Measurements from ENCODE around the gene POLDIP2. TPM values are rescaled to one million over a fixed set of nuclear protein-coding genes. Genes with fewer than 3 reads are reported as not detected.

The POLDIP2 gene
- total and polyA plus RNA-seq, 9 of the 15 experiments (the other 6 are each of a cell fraction or from before 2014, with no cell fraction given): 22.0 to 137 (median 104) TPM

DNA sequence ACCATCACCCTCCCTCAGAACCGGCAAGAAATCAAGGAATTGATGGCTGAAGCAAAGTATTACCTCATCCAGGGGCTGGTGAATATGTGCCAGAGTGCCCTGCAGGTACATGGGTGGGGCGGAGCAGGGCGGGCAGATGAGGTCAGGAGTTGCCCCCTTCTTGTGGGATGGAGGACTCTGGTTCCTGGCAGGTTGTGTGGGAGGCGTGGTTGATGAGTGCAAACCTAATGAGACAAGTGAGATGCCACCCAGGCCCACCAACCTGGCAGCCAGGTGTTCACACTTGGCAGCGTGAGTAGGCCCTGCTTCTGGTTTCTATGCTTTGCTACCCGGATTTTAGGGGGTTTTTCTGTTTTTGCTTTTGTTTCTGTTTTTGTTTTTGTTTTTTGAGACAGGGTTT lies 17.0 kb downstream of the POLDIP2 start (continued):
- TF ChIP-seq, protein P1, sequence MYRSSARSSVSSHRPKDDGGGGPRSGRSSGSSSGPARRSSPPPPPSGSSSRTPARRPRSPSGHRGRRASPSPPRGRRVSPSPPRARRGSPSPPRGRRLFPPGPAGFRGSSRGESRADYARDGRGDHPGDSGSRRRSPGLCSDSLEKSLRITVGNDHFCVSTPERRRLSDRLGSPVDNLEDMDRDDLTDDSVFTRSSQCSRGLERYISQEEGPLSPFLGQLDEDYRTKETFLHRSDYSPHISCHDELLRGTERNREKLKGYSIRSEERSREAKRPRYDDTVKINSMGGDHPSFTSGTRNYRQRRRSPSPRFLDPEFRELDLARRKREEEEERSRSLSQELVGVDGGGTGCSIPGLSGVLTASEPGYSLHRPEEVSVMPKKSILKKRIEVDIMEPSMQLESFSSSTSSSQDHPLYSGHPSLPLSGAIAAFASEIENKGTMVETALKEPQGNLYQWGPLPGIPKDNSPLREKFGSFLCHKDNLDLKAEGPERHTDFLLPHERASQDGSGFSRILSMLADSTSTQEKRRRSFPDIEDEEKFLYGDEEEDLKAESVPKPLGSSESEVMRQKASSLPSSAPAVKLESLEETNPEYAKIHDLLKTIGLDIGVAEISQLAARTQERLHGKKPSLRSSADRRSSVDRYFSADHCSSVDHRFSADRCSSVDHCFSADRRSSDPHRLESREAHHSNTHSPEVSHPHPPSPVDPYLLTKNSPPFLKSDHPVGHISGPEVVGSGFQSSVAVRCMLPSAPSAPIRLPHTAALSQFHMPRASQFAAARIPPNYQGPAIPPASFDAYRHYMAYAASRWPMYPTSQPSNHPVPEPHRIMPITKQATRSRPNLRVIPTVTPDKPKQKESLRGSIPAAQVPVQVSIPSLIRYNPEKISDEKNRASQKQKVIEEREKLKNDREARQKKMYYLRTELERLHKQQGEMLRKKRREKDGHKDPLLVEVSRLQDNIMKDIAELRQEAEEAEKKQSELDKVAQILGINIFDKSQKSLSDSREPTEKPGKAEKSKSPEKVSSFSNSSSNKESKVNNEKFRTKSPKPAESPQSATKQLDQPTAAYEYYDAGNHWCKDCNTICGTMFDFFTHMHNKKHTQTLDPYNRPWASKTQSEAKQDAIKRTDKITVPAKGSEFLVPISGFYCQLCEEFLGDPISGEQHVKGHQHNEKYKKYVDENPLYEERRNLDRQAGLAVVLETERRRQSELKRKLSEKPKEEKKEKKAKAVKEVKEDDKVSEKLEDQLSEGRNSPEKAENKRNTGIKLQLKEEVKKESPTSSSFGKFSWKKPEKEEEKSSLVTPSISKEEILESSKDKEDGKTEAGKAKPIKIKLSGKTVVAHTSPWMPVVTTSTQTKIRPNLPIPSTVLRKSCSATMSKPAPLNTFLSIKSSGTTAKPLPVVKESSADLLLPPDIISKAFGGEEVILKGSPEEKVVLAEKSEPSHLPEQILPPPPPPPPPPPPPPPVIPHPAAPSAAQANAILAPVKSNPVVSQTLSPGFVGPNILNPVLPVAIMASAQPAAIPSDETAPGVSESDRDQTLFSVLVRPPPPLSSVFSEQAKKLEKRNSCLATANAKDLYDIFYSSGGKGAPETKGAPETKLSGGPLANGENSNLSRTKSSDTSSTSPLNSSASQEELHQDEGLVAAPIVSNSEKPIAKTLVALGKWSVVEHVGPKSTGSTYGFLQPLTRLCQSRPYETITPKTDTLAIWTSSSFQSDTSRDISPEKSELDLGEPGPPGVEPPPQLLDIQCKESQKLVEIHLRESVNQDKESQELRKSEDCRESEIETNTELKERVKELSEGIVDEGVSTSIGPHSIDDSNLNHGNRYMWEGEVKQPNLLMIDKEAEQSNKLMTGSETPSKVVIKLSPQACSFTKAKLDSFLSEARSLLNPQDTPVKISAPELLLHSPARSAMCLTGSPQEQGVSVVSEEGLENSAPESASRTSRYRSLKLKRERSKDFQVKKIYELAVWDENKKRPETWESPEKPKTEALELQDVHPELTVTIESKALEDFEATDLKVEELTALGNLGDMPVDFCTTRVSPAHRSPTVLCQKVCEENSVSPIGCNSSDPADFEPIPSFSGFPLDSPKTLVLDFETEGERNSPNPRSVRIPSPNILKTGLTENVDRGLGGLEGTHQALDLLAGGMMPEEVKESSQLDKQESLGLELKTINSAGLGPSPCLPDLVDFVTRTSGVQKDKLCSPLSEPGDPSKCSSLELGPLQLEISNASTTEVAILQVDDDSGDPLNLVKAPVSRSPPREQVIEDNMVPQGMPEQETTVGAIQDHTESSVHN (IDR thresholded peaks at IDR 0.05; ENCODE audit: borderline replicate concordance in 1 of 2, low read depth in 1 of 2): no peak
- no peak for TF ChIP-seq FOXP1 (CRISPR knock-in tag; IDR thresholded peaks at IDR 0.05)
- TF ChIP-seq ZNF75A (CRISPR knock-in tag; IDR thresholded peaks at IDR 0.05): no peak
- TF ChIP-seq ZNF785 (CRISPR knock-in tag; IDR thresholded peaks at IDR 0.05): no peak

All from K562 (cell line).